Vagina (tissue), 2 donors: ENCODE measurements around the gene UNC119.

ENCODE experiments used
- CTCF ChIP-seq, 3 experiments: fragments of 450-650 bp in 2 of 3; fragments of 200-600 bp in 1 of 3; sonication (generic) in 1 of 3; IDR thresholded peaks; one replicate each; pipeline ENCODE4 v1.5.1; 2017 to 2019; ENCODE audit warnings: antibody characterized with exemption in 3 of 3, mild to moderate bottlenecking in 2 of 3, moderate library complexity in 2 of 3
- POLR2A ChIP-seq, 2 donors: fragments of 450-650 bp; IDR thresholded peaks; one replicate each; pipeline ENCODE4 v1.6.1; 2017; ENCODE audit warnings: antibody characterized with exemption in 2 of 2, mild to moderate bottlenecking in 2 of 2, moderate library complexity in 2 of 2
- POLR2AphosphoS5 ChIP-seq, 2 donors: sonication (generic); formaldehyde crosslinking; IDR thresholded peaks; one replicate each; pipeline ENCODE4 v1.9.0; 2017; ENCODE audit warnings: antibody characterized with exemption in 2 of 2, mild to moderate bottlenecking in 2 of 2, low read depth in 1 of 2; ENCODE audit not compliant: insufficient read depth in 1 of 2

GRCh38 chr17:28573521-28573920, 21.1 kb upstream of the UNC119 start:
- TF ChIP-seq CTCF (IDR thresholded peaks at IDR 0.05) (no peak), POLR2A (IDR thresholded peaks at IDR 0.05) (no peak), POLR2AphosphoS5 (IDR thresholded peaks at IDR 0.05; ENCODE audit: insufficient read depth in 1 of 2, low read depth in 1 of 2) (no peak)
